Endometrial microvascular endothelial cells (primary cell): ENCODE measurements around the gene PFN2. TPM values are rescaled to one million over a fixed set of nuclear protein-coding genes. Genes with fewer than 3 reads are reported as not detected.
"Not testable (repeated sequence)": the region's sequence is repeated elsewhere in the genome, so short reads cannot be mapped to it uniquely, and the experiment has no call there.

Source experiments
- in situ Hi-C: cut with HindIII; loops from 2 replicates; pipeline ENCODE4 v1.10.0; 2017; ENCODE audit warnings: low sequenced_read_pairs, low pct_unique_long_range_greater_than_20kb; ENCODE audit errors: inconsistent ontology term
- total RNA-seq: library from RNA; depleted of rRNA; stranded (reverse); fragments of >200 nt; gene quantifications from one replicate; pipeline ENCODE4 v1.2.3, GENCODE V29; 2015; ENCODE audit errors: inconsistent ontology term

PFN2 gene, protein sequence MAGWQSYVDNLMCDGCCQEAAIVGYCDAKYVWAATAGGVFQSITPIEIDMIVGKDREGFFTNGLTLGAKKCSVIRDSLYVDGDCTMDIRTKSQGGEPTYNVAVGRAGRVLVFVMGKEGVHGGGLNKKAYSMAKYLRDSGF
- total RNA-seq: 33.1 TPM

DNA sequence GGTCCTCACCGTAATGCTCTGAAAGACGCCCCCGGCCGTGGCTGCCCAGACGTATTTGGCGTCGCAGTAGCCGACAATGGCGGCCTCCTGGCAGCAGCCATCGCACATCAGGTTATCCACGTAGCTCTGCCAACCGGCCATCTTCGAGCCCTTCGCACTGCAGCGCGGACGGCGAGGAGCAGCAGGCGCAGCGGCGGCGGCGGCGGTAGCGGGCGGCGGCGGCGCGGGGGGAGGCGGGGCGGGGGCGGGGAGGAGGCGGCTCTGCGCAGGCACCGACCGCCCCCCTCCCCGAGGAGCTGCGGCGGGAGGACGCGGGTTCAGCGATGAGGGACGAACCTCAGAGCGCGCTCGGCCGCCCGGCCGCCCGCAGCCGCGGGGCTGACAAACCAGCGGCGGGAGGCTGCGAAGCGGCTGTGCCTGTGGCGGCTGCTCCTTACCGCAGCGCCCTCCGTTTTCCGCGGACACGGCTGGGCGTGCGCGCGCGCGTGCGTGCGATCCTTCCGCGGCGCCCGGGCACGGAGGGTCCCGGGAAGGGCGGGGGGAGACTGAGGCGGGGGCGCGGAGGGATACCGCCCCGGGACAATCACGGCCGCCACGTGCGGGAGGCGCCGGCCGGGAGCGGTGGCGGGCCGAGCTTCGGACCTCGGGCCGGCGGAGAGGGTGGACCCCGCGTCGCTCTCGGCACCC is at the start of gene PFN2:
Gene PFN2 (minus strand): TSS at position 180 of the 687 bp plus-strand sequence. CDS start 39 bp downstream, at position 141.
- in situ Hi-C loops: no loop called here

DNA sequence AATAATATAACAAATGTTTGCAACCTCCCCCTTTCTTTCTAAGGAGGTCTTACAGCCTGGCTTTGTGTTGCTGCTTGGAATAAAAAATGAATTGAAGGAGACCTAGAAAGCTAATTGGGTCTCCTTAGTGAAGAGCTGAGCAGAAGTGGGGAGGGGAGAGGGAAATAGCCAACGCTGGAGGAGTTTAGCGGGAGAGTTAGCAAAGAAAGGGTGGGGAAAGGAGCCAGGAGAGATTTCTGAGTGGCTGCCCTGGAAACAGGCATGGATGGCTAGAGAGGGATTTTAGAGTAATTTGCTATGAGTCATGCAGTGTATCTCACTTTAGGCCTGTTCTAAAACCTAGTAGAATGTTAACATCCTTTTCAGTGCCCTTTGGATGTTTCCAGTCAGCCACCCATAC is 45.2 kb upstream of the PFN2 start:
- in situ Hi-C loops: no loop called here

DNA sequence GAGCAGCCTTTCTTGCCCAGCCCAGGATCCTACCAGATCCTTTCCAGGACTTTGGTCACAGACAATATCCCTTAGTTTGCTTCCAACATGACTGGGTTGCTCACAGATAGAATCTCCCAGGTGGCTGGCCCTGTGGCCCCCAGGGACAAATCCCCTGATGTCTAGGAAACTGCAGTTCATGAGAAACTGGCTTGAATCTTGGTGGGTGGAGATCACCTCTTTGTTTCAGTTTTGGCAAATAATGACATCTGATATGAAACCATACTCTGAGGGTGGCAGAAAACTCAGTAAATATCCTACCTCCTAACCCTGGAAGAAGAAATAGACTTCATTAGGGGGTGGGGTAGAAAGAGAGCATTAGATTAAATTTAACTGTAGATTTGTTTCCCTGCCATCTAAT is 44.1 kb upstream of the PFN2 start:
- in situ Hi-C loops: no loop called here

DNA sequence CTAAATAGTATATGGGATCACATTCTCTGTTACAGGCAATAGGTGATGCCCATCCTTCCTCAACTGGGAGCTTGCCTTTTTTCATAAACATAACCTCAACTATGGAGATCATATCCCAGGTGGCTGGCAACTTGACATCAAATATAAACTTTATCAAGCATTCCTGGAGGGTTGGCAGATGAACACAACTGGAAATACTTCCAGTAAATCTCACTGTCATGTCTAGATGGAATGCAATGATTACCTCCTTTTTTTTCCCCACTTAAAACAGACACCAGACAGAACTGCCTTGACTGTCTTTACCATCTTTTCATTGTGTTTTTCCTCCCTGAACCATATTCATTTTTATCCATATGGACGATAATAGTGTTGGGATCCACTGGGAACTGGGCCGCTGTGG is 43.1 kb upstream of the PFN2 start:
- in situ Hi-C loops: no loop called here

DNA sequence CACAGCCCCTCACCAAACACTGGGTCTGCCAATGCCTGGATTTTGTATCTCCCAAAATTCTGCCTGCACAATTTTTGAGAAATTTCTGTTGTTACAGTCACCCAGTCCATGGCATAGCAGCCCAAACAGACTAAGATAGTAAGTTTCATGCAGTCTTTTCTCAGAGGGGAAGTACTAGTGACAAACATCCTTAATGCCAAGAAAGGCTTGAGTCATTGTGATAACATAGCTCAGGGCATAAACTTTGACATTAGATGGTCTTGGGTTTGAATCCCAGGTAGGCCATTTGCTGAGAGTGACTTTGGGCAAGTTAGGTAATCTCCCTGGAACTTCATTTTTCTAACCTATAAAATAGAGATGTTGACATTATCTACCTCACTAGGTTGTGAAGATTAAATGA is 36.1 kb upstream of the PFN2 start:
- in situ Hi-C loops: no loop called here

DNA sequence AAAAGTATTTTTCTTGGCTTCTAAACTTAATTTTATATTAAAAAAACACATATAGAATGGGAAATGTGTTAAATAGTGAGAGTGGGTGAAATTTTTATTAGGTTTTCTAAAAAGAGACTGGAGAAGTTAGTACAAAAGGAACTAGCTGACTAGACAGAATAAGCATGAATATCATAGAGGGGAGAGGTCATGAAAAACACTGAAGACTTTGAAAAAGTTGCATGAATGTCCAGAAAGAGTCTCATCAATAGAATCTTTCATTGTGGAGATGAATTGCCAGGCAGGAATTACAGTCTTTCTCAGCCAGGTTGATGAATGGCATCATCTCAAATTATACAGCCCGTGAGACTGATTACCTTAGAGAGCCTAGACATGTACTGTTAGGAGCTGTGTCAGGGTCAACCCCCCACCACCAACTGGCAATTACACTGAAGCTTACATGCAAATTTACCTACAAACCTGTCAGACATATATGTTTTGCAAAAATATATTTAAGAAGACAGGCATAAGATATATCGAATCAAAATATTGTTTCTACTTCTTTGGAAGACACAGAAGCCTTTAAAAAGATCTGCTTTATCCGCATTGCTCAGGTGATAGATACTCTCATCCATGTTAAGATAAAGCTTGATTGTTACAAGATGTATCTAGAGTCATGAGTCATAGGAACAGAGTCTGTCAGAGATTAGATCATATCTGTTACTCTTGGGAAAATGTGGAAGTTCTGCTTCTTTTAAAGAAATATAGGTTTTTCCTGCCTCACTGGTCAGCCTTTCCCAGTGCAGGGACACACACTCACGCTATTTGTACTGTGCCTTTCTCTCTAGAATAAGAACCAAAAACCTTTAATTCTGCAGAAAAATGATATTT is 34.8 kb upstream of the PFN2 start:
- in situ Hi-C loops: no loop called here

DNA sequence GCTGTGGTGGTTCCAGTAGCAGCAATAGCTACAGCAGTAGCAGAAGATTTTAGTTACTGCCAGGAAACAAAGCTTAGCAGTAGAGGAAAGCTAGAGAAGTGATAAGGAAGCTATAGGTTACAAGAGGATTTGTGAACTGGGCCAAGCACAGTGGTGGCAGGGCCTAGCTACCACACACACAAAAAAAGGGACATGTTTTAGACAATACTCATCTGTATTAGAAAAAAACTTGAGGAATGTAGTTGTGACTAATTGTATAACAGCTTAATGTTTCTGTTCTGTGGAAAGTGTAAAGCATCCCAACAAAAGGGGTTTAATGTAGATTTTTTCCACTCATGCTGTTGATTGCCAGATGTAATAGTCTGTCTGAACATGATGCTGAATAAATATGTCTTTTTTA is 29.9 kb upstream of the PFN2 start:
- in situ Hi-C loops: no loop called here

DNA sequence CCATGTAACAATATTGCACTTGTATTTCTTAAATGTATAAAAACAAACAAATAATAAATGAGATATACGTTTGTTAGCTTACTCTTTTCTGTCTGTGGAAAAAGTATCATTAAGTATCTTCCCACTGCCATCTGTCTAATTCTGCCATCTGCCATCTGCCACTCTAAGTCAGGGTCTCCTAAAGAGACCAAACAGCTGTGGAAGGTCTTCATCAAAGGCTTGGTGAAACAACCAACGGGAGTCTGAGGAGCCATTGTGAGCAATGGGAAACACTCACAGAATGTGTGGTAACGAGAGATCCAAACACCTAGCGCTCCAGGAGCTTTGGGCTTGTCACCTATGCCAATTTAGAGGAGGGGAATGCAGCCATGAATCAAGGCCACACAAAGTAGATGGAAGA is 28.7 kb upstream of the PFN2 start:
- in situ Hi-C loops: no loop called here

DNA sequence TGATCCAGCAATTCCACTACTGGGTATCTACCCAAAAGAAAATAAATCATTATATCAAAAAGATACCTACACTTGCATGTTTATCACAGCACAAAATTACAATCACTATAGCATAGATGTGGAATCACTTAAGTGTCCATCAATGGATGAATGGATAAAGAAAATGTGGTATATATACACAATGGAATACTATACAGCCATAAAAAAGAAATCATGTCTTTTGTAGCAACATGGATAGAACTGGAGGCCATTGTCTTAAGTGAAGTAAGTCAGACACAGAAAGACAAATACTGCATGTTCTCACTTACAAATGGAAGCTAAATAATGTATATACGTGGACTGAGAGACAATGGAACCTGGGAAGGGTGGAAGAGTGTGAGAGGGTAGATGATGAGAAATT is 28.3 kb upstream of the PFN2 start:
- in situ Hi-C loops: no loop called here

DNA sequence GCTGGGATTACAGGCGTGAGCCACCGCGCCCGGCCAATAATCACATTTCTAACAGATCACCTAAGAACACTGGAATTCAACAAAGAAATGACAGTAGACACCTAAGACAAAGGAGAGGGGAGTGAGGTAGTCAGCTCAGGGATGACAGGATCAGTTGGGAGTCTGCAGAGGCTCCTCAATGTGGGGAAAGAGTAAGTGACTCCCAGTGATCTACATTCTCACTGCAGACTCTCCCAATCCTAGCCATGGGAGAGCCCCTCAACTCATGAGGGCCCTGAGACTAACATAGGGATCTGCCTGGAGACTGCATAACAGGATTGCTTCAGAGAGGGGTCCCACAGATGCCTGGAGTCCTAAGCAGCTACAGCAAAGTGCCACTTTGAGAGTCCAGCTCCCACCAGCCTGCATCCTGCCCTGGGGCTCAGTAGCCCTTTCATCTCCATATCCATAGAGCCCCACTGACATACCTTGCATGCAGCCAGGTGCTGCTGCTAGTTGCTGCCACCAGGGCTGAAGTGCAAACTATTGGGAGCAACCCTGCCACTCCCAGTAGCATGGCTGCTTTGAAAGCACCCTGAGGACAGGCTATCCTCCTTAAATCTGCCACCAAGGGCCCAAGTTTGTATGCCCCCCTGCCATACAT is 21.8 kb upstream of the PFN2 start:
- in situ Hi-C loops: no loop called here

DNA sequence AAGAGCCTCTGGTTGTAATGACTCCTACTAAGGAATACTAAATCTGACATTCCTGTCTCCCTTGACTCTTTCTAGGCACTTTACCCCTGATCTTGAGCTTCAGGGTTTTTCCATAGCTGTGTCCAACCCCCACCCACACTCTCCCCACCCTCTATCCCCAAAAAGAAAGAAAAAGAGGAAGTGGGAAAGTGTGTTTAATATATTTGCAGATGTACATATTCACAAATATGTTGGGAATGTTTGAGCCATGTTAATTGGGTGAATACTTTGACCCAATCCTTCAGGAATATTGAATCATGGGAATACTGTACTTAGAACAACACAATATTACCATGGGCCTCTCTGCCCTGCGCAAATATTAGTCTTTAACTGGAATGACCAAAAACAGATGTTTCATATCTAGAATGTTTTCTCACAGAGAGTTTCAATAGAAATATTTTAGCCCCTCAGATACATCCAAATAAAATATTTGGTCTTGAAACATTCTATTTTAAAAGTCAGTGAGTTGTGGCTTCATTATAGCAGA is 19.8 kb upstream of the PFN2 start:
- in situ Hi-C loops: no loop called here

DNA sequence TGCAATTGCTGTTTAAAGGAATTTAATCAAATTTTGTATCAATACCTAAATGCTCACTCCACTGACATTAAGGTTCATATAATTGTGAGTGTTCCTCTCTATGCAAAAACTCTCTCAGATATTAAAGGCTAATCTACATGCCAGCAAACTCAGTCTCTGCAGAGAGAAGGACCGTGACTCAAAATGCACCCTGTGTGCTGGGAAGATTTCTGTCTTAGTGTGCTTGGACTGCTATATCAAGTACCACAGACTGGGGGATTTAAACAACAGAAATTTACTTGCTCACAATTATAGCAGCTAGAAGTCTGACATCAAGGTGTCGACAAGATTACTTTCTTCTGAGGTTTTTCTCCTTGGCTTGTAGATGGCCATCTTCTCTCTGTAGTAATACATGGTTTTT is 18.6 kb upstream of the PFN2 start:
- in situ Hi-C loops: no loop called here

DNA sequence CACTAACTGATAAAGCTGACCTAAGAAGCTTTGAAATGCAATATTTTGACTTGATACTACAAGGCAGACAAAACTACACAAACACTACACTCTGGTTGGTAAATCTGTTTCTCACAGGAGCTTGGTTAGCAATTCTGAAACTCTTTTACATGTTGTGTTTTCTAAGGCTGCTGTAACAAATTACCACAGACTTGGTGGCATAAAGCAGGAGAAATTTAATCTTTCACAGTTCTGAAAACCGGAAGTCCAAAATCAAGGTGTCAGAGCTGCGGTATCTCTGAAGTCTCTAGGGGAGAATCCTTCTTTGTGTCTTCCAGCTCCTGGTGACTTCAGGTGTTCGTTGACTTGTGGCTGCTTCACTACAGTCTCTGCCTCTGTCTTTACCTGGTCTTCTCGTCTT is 12.9 kb upstream of the PFN2 start:
- in situ Hi-C loops: no loop called here

DNA sequence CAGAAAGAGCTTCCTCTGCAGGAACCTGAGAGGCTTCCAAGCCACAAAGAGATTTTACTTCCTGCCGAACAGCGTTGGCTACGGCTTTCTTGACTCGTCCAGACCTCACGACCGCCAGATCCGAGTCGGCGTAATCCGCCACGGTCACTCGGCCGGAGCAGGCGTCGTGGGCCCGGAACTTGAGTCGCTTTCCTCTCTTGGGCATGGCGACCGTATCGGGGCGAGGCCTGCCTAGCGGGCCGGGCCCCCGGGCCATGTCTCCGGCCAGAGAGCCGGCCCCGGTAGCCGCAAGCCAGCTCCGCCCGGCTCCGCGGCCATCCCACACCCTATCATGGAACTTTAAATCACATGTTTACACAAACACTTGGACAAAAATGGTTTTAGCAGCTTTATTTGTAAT is 12.4 kb upstream of the PFN2 start:
- in situ Hi-C loops: not testable (repeated sequence)

DNA sequence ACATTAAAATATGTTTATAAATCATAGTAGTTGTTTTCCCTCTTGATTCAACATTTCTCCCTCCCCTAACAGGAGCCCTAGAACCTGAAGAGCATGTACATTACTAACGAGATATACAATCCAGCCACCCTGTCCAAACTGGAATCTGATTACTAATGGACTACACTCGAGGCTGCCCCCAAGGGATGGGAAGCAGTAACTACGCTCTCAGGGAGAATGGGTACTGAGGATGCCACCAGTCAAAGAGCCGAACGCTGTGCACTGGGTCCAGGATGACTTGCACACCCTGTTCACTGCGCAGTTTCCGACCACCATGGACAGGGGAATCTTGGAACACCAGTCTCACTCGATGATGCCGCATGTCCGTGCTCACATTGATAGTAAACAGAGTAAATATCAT is 11.3 kb upstream of the PFN2 start:
- in situ Hi-C loops: not testable (repeated sequence)

DNA sequence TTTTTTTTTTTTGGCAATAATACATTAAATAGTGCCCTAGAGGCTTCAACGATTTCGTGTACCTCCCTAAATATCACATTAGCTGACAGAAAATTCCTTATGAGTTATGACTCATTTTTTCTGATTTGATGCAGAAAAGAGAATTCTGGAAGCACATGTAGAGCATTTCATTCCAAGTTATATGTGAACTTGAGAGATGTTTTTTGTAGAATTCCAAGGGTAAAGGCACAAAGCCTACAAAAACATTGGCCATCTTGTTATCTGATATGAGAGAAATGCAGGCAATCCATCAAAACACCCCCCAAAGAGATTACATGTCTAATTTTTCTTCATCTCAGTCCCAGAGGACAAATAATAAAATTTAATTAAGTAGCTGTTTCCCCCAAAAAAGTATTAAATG is 6.7 kb upstream of the PFN2 start:
- in situ Hi-C loops: no loop called here

DNA sequence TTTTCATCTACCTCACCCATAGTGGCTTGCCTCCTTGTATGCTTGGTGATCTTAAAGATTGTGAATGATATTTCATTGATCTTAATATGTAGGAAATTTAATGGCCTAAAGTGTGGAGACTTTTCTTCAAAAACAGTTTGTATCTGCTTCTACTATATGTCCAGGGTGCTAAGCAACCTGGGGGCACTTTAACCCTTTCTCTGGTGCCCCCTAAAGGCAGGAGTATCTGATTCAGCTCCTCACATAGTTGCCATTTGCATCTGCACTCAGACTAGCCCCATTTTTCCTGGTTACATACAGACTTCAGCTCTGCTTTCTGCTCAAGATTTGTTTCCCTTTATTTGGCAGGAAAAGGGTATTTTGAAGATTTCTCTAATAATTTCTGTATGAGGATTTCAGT is 5.2 kb upstream of the PFN2 start:
- in situ Hi-C loops: no loop called here

DNA sequence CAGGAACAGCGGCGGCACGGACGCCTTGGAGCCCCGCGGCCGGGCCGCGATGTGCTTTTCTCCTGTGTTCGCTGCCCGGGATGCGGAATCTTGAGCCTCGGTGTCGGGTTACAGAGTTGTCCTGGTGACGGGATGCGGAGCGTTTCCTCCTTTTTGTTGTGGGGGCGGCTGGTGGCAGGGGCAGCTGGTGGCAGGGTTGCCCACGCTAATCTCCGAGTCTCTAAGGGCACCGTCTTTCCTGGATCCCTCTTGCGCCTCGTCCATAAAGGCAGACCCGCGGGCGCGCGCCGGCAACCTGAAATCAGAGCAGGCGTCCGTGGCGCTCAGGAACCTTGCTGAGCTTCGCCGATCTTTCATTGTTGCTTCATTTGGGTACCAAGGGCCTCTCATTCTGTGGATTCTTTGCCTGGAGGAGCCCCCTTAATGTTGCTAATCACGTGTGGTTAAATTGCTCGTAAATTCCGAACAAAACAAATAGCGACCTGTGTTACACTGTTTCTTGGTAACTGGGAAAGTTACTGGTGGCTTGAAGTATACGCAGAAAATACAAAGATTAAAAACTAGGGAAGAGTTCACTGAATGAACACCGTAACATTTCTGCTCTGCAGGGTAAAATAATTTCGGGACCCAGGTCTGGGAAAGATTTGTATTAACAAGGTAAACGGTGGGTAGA is 844 bp upstream of the PFN2 start:
- in situ Hi-C loops: no loop called here
